ENCODE data around the gene ERP27. TPM values are rescaled to one million over a fixed set of nuclear protein-coding genes. Genes with fewer than 3 reads are reported as not detected.

ERP27 gene
- 0.33 and 1.3 TPM in 2 replicates for total RNA-seq

DNA sequence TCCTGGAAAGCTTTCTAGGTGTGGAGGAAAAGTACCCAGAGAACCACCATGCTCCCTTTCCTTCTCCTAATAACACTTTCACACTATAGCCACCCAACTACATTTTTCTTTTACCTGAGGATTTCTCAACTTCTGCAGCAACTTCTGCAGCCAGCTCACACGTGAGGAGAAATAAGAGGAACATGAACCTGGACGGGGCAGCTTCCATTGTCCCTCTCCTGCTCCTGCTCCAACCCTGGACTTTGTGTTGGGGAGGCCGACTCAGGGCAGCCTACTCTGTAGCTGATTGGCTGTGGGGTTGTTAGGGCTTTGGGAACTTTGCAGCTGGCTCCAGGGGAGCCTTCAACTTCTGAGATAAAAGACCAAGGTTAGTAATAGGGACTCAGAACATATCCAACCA lies at the start of gene ERP27:
ERP27 (minus strand) TSS at position 237 of the 400 bp plus-strand sequence; CDS start at position 208, 29 bp downstream.

GRCh38 chr12:14972816-14973215 lies 34.5 kb upstream of the ERP27 start, which contains the start of gene PDE6H:
TSS of gene PDE6H (plus strand) at chr12:14973042. CDS start at chr12:14978013, 4,971 bp downstream.

DNA sequence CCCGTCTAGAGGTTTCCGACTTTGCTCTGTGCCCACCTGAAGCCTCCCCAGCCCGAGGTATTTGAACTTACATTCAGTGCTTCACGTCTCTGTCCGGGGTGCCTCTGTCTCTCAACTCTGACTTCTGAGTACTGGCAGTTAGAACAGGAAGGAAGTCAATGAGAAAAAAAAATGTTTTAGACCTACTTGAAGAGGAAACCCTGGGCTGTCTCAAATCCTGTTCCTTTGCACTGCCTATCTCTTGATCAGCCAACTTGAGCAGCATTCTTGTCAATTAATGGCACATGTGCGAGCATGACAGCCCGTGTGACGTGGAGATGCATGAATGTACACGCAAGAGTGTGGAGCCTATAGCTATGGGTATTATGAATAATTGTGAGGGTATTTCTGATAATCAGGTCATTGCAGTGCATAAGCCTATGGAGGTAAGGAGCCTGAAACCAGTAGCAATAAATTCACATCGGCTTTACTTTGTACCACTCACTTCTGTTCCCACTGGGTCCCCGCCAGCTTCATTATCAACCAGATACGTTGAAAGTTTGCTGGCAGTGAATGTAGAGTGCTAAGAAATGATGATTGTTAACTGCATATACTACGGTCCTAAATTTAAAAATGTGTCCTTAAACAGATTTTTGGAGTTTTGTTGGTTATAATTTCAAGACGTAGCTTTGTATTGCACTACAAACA lies 23.3 kb upstream of the ERP27 start, which contains the start of gene ARHGDIB:
ARHGDIB (minus strand) TSS at position 136 of the 687 bp plus-strand sequence. CDS start 10,889 bp downstream, outside the sequence.

DNA sequence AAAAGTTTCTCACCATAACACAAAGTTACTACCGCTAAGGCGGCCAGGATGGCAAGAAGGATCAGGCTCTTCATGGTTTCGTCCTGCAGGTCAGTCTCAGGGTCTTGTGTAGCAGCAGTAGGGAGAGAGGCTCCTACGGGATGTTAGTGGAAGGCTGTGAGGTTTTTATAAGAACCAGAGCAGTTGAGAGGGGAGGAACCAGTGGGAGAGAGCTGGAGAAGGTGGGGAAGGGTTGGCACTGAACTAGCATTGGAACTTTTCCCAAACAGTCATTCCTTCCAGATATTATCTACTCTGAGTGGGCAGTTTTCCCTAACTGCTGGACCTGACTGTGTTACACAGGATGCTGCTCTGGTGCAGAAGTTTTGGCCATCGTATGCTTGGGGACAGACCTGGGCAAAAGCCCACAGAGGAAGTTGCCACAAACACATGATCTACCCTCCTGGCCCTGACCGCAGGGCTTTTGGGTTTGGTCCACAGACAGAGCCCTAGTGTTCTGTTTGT lies 52.6 kb downstream of the ERP27 start, which contains the start of gene MGP:
MGP (minus strand) TSS at position 137 of the 504 bp plus-strand sequence; CDS start at position 74, 63 bp downstream.

Other genes starting within 250 kb of the ERP27 start
- gene GUCY2C, start 241.9 kb downstream of the ERP27 start, total RNA-seq, result not detected in 2 replicates
- 17.0 and 23.5 TPM in 2 replicates for gene WBP11, start 135.1 kb downstream of the ERP27 start, total RNA-seq
- 1.6 and 2.2 TPM in 2 replicates for gene C12orf60, start 134.9 kb downstream of the ERP27 start, total RNA-seq
- gene SMCO3, start 124.4 kb downstream of the ERP27 start, total RNA-seq, result 0.10 and 0.65 TPM in 2 replicates
- gene ART4, start 95.0 kb downstream of the ERP27 start, total RNA-seq, result 23.8 and 42.1 TPM in 2 replicates
- 81.4 and 247 TPM in 2 replicates for gene MGP, start 52.7 kb downstream of the ERP27 start, total RNA-seq
- 583 and 636 TPM in 2 replicates for gene ARHGDIB, start 23.1 kb upstream of the ERP27 start, total RNA-seq
- not detected in 2 replicates for gene PDE6H, start 34.5 kb upstream of the ERP27 start, total RNA-seq